ENCODE data around the gene TEPSIN. TPM values are rescaled to one million over a fixed set of nuclear protein-coding genes. Genes with fewer than 3 reads are reported as not detected.

TEPSIN gene
- total and polyA plus RNA-seq, 2 of the 13 experiments (the other 11 are each of a cell fraction or from before 2014, with no cell fraction given): 16.1 to 18.8 TPM

GRCh38 chr17:81244358-81245023, 5.6 kb upstream of the TEPSIN start (continued):
- TF ChIP-seq KIAA2018 (CRISPR knock-in tag; IDR thresholded peaks at IDR 0.05; ENCODE audit: borderline replicate concordance) (no peak), MTF2 (CRISPR knock-in tag; IDR thresholded peaks at IDR 0.05; ENCODE audit: borderline replicate concordance) (no peak), SRSF1 (optimal IDR thresholded peaks at IDR 0.05; ENCODE audit: low read depth, low read length) (no peak), NFYB (CRISPR knock-in tag; IDR thresholded peaks at IDR 0.05) (no peak), GATAD1 (CRISPR knock-in tag; IDR thresholded peaks at IDR 0.05) (no peak), HOXA5 (CRISPR knock-in tag; IDR thresholded peaks at IDR 0.05) (no peak; the same call in 1 of the 2 replicates), RFX1 (IDR thresholded peaks at IDR 0.05) (no peak), NFIC (IDR thresholded peaks at IDR 0.05; ENCODE audit: low read length) (no peak), MED1 (CRISPR knock-in tag; IDR thresholded peaks at IDR 0.05) (no peak; the same call in 1 of the 2 replicates), TOE1 (CRISPR knock-in tag; IDR thresholded peaks at IDR 0.05) (no peak), AGO2 (optimal IDR thresholded peaks at IDR 0.05; ENCODE audit: low read depth, low read length) (peak; percentile 98), ZNF256 (CRISPR knock-in tag; conservative IDR thresholded peaks at IDR 0.05) (no peak), MXD4 (CRISPR knock-in tag; IDR thresholded peaks at IDR 0.05) (0 out of 2 replicates have a peak, but pooled peaks have one; percentile 10), IRF2 (CRISPR knock-in tag; IDR thresholded peaks at IDR 0.05) (no peak)
- TF ChIP-seq, protein P1, sequence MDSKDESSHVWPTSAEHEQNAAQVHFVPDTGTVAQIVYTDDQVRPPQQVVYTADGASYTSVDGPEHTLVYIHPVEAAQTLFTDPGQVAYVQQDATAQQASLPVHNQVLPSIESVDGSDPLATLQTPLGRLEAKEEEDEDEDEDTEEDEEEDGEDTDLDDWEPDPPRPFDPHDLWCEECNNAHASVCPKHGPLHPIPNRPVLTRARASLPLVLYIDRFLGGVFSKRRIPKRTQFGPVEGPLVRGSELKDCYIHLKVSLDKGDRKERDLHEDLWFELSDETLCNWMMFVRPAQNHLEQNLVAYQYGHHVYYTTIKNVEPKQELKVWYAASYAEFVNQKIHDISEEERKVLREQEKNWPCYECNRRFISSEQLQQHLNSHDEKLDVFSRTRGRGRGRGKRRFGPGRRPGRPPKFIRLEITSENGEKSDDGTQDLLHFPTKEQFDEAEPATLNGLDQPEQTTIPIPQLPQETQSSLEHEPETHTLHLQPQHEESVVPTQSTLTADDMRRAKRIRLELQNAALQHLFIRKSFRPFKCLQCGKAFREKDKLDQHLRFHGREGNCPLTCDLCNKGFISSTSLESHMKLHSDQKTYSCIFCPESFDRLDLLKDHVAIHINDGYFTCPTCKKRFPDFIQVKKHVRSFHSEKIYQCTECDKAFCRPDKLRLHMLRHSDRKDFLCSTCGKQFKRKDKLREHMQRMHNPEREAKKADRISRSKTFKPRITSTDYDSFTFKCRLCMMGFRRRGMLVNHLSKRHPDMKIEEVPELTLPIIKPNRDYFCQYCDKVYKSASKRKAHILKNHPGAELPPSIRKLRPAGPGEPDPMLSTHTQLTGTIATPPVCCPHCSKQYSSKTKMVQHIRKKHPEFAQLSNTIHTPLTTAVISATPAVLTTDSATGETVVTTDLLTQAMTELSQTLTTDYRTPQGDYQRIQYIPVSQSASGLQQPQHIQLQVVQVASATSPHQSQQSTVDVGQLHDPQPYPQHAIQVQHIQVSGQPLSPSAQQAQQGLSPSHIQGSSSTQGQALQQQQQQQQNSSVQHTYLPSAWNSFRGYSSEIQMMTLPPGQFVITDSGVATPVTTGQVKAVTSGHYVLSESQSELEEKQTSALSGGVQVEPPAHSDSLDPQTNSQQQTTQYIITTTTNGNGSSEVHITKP (CRISPR knock-in tag; IDR thresholded peaks at IDR 0.05; ENCODE audit: low read depth): no peak
- TF ChIP-seq, protein P2, sequence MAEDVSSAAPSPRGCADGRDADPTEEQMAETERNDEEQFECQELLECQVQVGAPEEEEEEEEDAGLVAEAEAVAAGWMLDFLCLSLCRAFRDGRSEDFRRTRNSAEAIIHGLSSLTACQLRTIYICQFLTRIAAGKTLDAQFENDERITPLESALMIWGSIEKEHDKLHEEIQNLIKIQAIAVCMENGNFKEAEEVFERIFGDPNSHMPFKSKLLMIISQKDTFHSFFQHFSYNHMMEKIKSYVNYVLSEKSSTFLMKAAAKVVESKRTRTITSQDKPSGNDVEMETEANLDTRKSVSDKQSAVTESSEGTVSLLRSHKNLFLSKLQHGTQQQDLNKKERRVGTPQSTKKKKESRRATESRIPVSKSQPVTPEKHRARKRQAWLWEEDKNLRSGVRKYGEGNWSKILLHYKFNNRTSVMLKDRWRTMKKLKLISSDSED (CRISPR knock-in tag; IDR thresholded peaks at IDR 0.05): no peak
